Ramos (cell line): ENCODE measurements around the gene ABCF2.

ENCODE experiments used
- in situ Hi-C: fragments of 300-500 bp; cut with MboI; formaldehyde crosslinking; loops from one replicate; pipeline ENCODE4 v1.14.3; 2022; ENCODE audit warnings: low sequenced_read_pairs; ENCODE audit not compliant: unreplicated experiment

The ABCF2 gene

GRCh38 chr7:151226875-151227782 lies at the start of gene ABCF2:
Gene ABCF2, minus strand, starts transcription at chr7:151227205. Its CDS starts 747 bp downstream, at chr7:151226458.
- in situ Hi-C loops: no loop called here

DNA sequence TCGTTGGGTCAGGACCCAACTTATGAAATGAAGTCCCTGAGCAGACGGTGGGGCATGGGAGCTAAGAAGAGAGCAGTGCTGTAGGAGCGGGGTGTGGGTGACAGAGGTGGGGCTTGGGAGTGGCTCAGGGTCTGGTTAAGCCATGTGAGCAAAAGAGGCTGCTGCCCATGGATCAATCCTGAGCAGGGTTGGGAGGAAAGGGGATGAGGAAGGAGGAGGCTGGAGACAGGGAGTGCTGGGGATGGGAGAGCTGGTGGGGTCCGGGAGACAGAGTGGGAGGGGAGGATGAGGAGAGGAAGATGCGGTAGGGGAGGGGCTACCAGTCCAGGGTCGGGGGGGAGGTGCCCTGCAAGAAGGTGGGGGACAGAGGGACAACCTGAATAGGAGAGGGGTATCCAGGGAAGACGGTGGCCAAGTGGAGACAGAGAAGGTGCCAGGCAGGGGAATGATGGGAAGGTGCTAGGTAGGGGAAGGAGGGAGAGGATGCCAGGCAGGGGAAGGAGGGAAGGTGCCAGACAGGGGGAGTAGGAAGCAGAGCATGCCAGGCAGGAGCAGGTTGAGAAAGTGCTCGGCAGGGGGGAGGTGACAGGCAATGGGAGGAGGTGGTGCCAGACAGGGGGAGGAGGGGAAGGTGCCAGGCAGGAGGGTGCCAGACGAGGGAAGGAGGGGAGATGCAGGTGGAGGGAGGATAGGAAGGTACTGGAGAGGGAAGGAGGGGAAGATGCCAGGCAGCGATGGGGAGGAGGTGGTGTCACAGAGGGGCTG lies 49.0 kb upstream of the ABCF2 start:
- in situ Hi-C loops: no loop called here

GRCh38 chr7:151274936-151275812 lies 48.2 kb upstream of the ABCF2 start:
- in situ Hi-C loops: no loop called here

GRCh38 chr7:151274396-151274795 lies 47.4 kb upstream of the ABCF2 start:
- in situ Hi-C loops: no loop called here

DNA sequence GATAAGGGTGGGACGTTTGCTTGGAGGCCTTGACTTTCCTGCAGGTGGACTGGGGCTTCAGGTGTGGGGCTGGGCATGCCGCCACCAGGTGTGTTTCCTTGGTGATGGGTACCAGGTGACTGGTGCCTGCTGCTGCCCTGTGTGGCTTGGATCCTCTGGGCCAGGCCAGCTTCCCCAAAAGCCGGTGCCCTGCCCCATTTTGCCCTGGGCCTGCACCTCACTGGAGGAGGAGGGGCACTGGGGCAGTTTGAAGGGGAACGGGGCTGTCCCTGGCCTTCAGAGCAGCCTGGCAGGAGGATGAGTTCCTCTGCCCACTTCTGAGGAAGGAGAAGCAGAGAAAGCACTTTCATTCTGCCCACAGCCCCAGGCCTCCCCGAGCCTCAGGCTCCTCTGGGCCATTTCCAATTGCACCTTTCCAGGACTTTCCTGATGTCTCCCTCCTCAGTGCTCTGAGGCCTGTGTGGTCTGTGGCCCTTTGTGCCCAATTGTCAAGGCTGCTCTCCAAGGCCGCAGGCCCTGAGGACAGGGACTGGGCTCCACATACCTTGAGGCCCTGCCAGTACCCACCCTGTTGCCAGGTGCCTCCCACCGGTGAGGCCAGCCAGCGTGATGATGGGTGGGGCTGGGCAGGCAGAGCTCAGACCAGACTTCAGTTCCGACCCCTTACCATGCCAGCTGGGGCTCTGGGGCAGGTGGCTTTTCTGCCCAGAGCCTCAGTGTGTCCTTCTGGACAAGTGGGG lies 46.8 kb upstream of the ABCF2 start:
- in situ Hi-C loops: no loop called here

- in situ Hi-C loops: no loop called here
These were observed 45.9 kb upstream of the ABCF2 start for GRCh38 chr7:151272877-151273276.

- in situ Hi-C loops: no loop called here
These were observed 45.4 kb upstream of the ABCF2 start for GRCh38 chr7:151272405-151272804.

- in situ Hi-C loops: no loop called here
These were observed 44.8 kb upstream of the ABCF2 start for GRCh38 chr7:151271699-151272355.

DNA sequence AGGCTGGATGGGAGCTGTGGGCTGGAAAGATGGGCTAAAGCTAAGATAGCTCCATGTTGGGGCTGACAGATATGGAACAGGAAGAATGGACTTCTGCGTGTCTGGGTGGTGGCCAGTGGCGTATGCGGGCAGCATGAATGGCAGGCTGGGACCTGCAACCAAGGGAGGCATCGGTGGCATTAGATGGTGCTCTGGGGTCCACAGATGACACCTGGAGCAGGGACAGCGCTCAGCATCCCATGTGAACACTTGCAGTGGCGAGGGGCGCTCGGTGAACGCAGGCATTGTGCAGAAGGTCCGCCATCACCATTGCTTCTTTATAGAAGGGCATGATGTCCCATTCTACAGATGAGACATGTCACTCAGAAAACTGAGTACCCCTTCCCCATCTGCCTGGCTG lies 42.5 kb upstream of the ABCF2 start:
- in situ Hi-C loops: no loop called here

- in situ Hi-C loops: no loop called here
These were observed 38.4 kb upstream of the ABCF2 start for GRCh38 chr7:151265351-151265931.

DNA sequence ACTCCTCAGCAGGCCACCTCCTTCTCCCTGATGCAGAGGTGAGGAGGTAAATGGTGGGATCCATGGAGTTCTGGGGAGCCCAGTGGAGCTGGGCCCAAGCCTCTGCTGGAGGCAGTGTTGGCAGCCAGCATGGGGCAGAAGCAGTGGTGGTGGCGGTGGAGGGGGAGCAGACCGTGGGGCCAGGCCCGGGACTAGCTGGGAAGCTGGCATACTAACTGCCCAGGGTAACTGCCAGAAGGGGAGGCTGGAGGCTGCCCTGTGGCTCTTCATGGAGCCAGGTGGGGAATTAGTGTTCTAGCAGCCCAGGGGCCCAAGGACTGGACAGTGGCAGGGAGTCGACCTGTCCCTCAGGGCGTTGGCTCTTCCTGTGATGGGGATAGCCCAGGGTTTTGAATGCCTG lies 37.6 kb upstream of the ABCF2 start:
- in situ Hi-C loops: no loop called here

DNA sequence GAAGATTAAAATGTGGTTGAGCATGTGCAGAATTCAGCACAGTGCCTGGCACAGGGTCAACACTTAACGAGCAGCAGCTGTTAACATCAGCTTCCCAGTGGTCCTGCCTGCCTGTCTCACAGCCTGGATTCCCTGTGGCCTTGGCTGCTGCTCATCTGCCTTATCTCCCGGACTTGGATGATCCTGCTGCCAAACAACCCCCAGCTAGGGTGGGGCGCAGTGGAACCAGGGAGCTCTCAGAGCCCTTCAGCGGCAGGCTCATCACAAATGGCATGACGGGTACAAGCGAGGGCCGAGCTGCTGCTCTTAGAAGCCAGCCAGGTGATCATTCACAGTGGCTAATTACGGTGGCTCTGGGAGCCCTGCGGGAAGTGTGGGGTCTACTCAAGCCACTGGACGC lies 34.5 kb upstream of the ABCF2 start:
- in situ Hi-C loops: no loop called here

DNA sequence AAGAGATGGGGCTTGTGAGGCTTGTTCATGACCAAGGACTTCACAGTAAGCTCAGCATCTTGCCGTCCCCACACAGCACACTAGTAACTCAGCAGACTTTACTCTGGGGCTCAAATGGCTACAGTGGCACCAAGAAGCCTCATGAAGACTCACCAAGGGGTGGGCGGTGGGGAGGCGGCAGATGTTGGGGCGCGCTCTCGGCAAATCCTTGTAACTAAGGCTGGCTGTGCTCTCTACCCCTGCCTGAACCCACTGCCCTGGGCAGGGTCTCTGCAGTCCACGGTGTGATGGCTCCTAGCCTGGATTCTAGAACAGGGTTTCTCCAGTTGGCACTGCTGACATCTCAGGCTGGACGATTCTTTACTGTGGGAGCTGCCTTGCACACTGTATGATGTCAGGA lies 33.9 kb upstream of the ABCF2 start:
- in situ Hi-C loops: no loop called here

DNA sequence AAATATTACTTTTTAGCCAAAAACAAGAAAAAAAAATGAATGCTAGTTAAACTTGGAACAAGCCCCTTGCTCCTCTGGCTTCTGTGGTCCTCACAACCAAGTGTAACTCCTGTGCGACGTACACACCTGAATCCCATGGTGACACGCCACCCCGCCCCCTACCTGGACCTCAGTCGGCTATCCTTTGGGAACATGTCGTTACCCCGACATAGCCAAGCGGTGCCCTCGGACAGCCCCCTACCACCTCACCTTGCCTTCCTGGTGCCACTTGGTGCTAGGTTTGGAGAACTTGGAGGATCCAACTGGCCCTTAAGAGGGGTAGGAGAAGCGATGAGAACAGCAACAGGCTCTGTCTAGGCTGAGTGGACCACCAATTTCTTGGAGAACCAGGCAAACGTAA lies 33.5 kb upstream of the ABCF2 start:
- in situ Hi-C loops: no loop called here

DNA sequence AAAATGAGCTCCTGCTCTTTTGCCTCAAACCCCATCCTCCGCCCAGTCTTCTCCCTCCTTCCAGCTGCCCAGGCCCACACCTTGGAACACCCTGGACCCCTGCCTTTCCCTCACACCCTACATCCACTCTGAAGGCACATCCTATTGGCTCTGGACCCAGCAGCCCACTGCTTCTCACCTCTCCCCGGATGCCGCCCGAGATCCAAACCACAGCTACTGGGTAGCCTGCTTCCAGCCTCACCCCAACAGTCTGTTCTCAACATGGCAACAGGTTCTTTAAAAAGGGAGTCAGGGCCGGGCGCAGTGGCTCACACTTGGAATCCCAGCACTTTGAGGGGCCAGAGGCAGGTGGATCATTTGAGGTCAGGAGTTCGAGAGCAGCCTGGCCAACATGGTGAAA lies 31.0 kb upstream of the ABCF2 start:
- in situ Hi-C loops: no loop called here

DNA sequence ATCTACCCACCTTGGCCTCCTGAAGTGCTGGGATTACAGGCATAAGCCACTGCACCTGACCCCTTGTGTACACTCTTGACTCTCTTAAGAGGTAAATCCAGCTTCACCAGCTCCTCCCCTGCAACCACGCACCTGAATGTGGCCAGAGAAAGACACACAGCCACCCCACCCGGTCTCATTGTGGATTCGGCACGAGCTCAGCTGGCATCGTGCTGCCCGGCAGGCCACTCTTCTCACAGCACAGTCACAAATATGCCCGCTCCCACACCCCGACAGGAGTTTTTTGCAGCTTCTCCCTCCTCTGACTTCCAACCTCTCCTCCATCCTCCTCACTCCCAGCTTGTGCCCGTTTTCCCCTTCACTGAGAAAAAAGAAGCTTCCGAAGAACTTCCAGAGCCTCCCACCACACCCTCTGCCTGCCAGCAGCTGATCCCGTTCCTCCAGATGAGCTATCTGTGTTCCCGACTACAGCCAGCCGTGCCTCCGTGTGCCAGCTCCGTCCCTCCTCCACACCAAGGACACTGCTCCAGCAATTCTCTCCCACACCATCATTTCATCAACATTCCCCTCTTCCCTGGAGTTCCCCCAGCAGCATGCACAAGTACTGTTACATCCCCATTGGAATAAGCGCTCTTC lies 29.5 kb upstream of the ABCF2 start:
- in situ Hi-C loops: no loop called here

- in situ Hi-C loops: no loop called here
These were observed 28.4 kb upstream of the ABCF2 start for GRCh38 chr7:151255390-151255789.

DNA sequence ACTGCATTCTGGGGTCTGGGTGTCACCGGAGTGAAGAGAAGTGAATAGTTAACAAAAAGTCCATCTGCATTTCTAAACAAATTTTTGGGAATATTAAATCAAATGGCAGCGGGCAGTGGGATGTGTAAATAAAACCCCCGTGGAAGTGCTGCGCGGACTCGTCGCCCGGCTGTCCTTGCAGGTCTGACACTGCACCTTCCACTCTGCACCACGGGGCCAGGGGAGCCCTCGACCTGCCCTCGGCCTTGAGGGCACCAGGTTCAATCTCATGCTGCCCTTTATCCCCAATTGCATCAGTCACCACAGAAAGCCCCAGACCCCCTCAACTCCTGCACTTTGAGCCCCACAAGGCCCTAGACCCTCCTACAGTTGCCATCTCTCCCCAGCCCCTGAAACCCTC lies 27.8 kb upstream of the ABCF2 start:
- in situ Hi-C loops: no loop called here

DNA sequence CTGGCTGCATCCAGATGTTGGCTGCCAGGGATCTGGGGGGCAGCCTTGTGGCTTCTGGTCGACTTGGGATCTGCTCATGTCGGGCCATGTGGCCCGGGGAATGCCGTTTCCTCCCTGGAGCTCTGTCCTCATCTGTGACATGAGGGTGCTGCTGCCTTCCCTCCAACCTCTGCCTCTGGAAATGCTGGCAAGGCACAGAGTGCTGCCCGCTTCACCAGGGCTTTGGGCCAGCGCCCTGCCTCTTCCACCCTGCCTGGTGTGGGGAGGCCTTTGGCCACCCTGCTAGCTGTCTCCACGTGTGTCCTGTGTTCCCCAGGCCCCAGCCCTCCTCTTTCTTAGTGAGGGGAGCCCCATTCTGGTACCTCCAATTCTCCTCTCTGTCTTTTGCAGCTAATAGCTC lies 27.3 kb upstream of the ABCF2 start:
- in situ Hi-C loops: no loop called here
